Middle frontal gyrus (tissue), 1 donor: Measurements from ENCODE around the gene BEGAIN.

Experiments used
- DNase-seq: peaks from one replicate; pipeline ENCODE4 v3.0.0-alpha.2; 2015; ENCODE audit warnings: low spot score; ENCODE audit errors: extremely low spot score

Gene BEGAIN

DNA sequence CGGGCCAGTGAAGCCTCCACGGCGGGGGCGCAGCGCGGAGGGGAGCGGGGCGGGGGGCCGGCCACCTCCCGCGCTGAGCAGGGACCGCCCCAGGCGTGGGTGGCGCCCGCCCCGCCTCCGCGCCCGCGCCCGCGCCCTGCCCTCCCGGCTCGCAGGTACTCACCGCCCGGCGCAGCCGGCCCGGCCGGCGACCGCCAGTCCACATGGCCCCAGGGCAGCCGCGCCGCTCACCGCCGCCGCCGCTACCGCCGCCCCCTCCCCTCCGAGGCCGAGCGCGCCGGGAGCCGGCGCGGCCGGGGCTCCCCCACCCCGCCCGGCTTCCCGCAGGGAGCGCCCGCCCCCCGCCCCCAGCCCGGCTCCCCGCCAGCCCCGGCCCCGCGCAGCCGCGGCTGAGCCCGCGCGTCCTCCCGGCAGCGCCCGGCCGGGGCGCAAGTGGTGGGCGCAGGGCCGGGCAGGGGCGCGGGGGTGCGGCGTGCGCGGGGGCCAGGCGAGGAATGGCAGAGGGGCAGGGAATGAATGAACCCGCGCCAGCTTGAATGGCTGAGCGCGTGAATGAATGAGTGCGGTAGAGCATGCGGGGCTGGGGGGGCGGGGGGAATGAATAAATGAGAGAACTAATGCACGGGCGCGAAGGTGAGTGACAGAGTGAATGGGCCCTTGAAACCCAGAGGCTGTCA lies at the start of gene BEGAIN:
Gene BEGAIN (minus strand): TSS at position 332 of the 677 bp plus-strand sequence. CDS start 127 bp downstream, at position 205.
- DNase-seq: no peak

DNA sequence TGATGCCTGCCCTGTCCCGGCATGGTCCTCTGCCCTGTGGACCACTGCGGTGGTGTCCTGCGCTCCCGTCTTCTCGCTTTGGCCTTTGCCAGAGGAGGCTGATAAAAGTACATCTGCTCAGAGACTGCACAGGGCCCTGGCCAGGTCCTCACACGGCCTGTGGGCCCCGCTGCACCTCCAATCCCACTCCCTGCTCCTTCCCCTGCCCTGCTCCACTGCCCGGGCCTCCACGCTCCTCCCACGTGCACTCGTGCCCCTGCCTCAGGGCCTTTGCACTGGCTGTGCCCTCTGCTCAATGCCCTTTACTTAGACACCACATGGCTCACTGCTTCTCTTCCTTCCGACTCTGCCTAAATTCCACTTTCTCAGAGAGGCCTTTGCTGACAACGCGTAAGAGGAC lies 49.3 kb upstream of the BEGAIN start:
- no peak for DNase-seq

- no peak for DNase-seq
These were observed 46.8 kb upstream of the BEGAIN start for GRCh38 chr14:100634026-100634425.

DNA sequence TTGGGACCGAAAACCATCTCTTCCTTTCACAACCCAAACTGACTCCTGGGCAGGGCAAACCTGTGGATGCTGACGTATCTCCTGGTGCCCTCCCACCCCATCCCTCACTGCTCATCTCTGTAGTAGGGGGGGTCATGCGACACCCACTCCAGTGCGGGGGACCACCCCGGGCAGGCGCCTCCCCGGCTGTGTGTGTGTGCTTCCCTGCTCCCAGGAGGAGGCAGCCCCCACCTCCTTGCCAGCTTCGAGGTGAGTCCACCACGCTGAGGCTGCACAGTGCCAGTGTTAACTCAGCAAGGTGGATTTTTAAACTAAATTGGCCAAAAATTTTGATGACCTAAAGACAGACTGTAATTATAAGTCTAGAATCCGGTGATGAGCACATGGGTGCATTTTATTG lies 46.2 kb upstream of the BEGAIN start:
- no peak for DNase-seq

- DNase-seq: no peak
These were observed 42.5 kb upstream of the BEGAIN start for GRCh38 chr14:100629696-100630095.

DNA sequence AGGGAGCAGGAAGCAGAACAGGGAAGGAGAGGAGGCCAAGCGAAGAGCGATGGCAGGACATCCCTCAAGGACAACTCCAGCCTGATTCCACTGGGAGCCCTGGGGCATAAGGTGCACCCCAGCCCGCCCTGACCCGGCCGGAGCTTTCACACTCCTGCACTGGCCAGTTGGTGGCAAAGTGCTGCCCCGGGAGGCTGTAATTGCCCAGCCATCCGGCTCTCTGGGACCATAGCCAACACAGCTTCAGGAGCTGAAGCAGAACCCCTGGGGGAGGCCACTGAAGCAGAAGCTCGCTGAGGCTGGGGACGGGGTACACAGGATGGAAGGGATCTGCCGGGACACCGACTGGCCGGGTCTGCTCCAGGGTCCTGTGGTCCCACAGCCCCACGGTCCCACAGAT lies 41.9 kb upstream of the BEGAIN start:
- DNase-seq: no peak

DNA sequence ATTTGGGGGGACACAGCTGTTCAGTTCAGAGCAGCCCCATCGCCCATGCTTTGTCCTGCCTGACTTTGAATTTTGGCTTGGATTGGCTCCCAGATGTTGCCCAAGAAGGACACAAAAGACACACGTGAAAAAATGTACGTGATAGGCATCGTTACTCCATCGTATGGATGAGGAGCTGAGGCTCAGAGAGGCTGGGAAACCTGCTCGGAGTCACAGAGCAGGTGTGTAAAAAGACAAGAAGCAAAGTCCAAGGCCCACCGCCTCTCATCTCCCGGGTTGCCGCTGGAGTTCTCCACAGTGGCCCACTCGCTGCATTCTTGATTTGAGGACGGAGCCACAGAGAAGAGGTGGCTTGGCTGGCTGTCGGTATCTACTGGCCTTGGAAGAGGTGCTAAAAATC lies 41.0 kb upstream of the BEGAIN start:
- no peak for DNase-seq

GRCh38 chr14:100626614-100627013 lies 39.4 kb upstream of the BEGAIN start:
- DNase-seq: no peak

- DNase-seq: no peak
These were observed 36.7 kb upstream of the BEGAIN start for GRCh38 chr14:100623961-100624360.

DNA sequence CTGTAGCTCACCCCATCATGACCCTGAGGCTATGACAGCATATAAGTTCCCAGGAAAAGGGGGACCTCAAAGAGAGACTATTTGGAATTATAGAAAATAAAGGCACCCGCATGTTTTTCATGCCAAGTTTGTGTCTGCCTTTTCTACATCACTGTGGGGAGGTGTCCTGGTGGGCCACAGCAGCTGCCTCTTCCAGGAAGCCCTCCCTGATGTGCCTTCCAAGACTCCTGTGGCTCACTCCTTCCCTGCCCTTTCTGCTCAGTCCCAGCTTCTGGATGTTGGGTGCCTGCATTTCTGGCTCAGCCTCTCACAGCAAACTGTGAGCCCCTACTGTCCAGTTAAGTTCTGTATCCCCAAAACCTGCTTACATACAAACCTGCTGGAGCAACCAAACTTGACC lies 36.3 kb upstream of the BEGAIN start:
- DNase-seq: no peak

DNA sequence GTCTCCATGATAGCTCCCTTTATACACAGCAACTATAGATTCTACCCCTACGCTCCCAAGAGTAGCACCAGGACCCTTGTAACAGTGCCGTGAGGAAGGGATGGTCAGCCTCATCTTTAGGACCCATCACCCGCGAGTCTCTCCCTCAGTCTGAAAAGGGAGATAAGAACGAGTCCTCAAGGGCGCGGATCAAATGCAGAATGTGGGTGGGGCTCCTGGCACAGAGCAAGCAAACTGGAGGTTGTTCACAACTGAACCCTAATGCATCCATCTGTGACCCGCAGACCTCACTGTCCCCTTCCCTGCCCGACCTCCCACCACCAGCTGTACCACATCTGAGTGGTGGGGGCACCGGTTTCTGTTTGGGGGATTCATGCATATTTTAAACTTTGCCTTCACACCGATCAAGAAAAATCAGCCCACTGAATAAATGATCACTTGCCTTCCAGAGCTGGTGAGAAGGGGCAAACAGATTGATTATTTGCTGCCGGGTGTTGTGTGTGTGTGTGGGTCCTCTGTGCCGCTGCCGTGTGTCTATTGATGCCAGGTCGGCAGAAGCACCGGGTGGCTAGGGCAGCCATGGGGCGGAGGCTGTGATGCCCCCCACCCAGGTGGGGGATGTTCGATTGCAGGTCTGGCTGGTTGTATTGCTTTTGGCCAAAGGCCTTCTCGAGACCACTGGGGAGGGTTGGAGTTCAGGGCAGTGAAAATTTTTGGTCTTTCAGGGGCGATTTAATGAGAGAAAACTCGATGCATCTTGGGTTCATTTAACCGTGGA lies 35.7 kb upstream of the BEGAIN start:
- no peak for DNase-seq

GRCh38 chr14:100622224-100622623 lies 35.0 kb upstream of the BEGAIN start:
- no peak for DNase-seq

DNA sequence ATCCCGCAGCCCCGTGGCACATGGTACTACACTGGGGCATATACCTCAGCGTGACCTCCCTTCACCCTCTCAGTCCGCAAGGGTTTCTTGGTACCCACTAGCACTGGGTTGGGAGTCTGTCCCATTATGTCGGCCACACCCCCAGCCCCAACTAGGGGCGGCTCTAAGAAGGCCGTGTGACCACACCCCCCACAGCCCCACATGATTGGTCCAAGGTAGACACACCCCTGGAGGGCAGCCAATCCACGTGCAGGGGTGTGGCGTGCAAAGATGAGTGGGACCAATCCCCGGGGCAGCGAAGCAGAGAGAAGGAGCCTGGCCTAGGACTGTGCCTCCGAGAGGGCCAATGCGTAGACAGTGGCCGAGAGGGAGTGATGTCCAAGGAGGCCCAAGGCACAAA lies 34.6 kb upstream of the BEGAIN start:
- DNase-seq: no peak

DNA sequence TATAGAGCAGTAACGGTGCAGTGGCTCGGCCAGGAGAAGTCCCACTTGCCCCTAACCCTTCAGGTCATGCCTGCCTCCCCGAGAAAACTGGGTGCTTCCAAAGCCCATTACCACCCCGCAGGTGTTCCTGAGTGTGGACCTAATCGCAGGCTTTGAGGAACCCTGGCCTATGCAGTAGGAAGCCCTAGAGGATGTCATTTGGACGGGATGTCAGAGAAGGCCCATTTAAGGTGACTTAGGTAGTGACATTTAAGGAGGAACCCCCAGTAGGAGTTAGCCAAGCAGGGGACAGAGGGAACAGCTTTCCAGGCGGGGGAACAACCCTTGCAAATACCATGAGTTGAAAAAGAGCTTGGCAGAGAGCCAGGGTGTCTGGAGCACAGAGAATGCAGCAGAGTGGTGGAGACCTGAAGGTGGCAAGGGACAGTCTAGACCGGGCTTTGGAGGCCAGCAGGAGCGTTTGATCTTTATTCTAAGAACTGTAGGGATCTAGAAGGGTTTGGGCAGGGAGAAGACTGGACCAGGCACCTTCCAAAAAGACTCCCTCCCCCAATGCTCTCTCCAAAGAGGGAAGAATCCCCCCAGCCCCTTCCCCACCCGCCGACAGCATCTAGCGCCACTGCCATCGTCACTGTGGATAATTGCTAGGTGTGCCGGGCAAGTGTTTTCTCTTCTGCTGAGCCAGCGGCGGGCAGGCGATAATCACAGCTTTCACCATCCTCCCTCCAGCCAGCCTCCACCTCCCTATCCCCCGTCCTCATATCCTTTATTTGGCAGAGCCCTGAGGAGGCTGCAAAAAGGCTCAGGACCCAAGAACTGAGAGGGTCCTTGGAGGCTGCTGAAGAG lies 33.3 kb upstream of the BEGAIN start:
- DNase-seq: no peak

GRCh38 chr14:100619396-100620254 lies 32.4 kb upstream of the BEGAIN start:
- DNase-seq: no peak

- DNase-seq: no peak
These were observed 31.6 kb upstream of the BEGAIN start for GRCh38 chr14:100618763-100619320.

DNA sequence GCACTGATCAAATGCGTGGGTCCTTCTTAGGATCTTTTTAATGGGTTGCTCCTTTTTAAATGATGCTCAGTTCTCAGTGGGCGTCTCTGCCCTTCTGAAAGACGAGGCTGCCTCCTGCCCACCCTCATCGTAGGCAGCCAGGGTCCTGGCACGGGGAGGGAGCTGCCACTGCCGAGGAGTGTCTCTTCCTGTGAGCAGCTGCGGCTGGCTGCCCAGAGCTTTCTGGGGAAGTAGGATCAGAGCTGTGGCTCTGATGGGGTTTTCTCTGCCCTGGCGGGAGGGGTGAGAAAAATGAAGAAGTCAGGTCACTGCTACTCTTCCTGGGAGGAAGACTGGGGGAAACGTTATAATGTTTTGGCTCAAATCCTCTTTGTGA lies 31.1 kb upstream of the BEGAIN start:
- DNase-seq: no peak

GRCh38 chr14:100617410-100618317 lies 30.4 kb upstream of the BEGAIN start:
- peak; percentile 47 for DNase-seq

- DNase-seq: no peak
These were observed 29.7 kb upstream of the BEGAIN start for GRCh38 chr14:100616854-100617409.
